ENCODE data around the gene KLRD1. TPM values are rescaled to one million over a fixed set of nuclear protein-coding genes. Genes with fewer than 3 reads are reported as not detected.
"Not testable (repeated sequence)": the region's sequence is repeated elsewhere in the genome, so short reads cannot be mapped to it uniquely, and the experiment has no call there.

KLRD1 gene
- total RNA-seq, 4 donors from 2014 or later: 0.20 to 8.6 (median 2.6) TPM

DNA sequence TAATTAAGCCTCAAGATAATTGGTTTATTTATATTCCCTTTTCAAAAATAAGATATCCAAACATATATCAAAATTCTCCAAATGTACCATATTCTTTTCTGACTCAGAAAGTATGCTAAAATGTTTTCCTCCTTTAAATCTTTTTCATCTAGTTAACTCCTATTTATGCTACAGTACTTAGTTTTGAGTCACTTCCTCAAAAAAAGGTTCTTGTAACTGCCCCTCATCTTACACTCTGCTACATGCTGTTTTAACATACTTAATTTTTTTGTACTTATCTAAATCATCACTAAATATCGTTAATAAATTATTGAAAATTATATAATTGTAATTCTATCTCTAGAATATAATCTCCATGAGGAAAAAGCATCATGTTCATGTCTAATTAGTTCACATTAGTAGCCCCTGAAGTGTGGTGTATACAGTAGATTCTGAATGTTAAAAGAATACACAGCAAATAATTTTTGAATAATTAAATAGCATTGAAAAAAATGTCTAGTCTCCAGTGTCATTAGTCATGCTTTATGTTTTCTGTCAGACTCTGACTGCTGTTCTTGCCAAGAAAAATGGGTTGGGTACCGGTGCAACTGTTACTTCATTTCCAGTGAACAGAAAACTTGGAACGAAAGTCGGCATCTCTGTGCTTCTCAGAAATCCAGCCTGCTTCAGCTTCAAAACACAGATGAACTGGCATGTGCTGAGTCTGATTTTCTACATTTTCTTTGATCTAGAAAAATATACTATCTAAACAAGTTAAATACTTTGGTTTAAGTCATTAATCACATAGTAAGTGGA is 3.5 kb downstream of the KLRD1 start:
- H3K27me3 ChIP-seq: no peaks in the 10 kb centered on the region
- intact Hi-C loops (cut with DNase I; ENCODE audit: low total_unique reads) (no loop called here), in situ Hi-C loops (cut with MboI; ENCODE audit: low pct_ligation_motif_present in 1 of 4, low pct_unique_long_range_greater_than_20kb in 1 of 4, low sequenced_read_pairs in 3 of 4) (loop anchor here in 1 of 4 donors (25.0 kb wide), 1 partner anchor 251 kb away; no protein-coding TSS in a partner anchor)
- H3K9me3 ChIP-seq: no peaks in the 10 kb centered on the region
- 64 to 72% methylated on average over 4 of the region's 4 CpGs for WGBS, 2 donors (ENCODE audit: low coverage in 1 of 2)
- H3K4me1 ChIP-seq: no peaks in the 10 kb centered on the region
- H3K4me3 ChIP-seq: no peak overlapping the region
- TF ChIP-seq CTCF (IDR thresholded peaks at IDR 0.05): no peak
- no peak for TF ChIP-seq EP300 (IDR thresholded peaks at IDR 0.05; ENCODE audit: low read depth)
- no peak for TF ChIP-seq POLR2A (IDR thresholded peaks at IDR 0.05)
- TF ChIP-seq POLR2AphosphoS5 (IDR thresholded peaks at IDR 0.05): no peak
- H3K36me3 ChIP-seq: no peaks in the 10 kb centered on the region
- no peak for DNase-seq
- H3K27ac ChIP-seq: no peak overlapping the region

DNA sequence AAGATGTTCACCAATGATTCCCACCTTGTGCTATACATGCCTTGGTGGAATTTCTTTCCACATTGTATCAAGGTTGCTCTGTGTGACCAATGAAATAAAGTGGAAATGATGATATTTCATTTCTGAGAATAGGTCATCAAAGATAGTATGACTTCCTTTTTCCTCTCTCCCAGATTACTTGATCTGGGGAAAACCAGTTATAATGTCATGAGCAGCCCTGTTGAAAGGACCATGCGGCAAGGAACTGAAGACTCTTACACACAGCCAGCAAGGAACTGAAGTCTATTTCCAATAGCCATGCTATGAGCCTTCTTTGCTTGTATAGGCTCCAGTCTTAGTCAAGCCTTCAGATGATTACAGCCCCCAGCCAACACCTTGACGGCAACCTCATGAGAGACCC is 11.7 kb downstream of the KLRD1 start:
- in situ Hi-C loops (cut with MboI; ENCODE audit: low pct_ligation_motif_present in 1 of 4, low pct_unique_long_range_greater_than_20kb in 1 of 4, low sequenced_read_pairs in 3 of 4): loop anchor here in 1 of 4 donors (25.0 kb wide), 1 partner anchor 243 kb away; no protein-coding TSS in a partner anchor
- 94 to 100% methylated on average over 2 of the region's 2 CpGs for WGBS, 2 donors (ENCODE audit: low coverage in 1 of 2)
- DNase-seq: no peak
- intact Hi-C loops (cut with DNase I; ENCODE audit: low total_unique reads): no loop called here
- TF ChIP-seq POLR2AphosphoS5 (IDR thresholded peaks at IDR 0.05) (no peak), POLR2A (IDR thresholded peaks at IDR 0.05) (no peak), EP300 (IDR thresholded peaks at IDR 0.05; ENCODE audit: low read depth) (no peak), CTCF (IDR thresholded peaks at IDR 0.05) (no peak)
- Histone ChIP-seq H3K36me3 (no peaks in the 10 kb centered on the region), H3K4me3 (no peak overlapping the region), H3K9me3 (no peaks in the 10 kb centered on the region), H3K27me3 (no peaks in the 10 kb centered on the region), H3K4me1 (no peaks in the 10 kb centered on the region), H3K27ac (no peak overlapping the region)

GRCh38 chr12:10320643-10321042 is 13.0 kb downstream of the KLRD1 start:
- no peaks in the 10 kb centered on the region for H3K36me3 ChIP-seq

GRCh38 chr12:10328691-10329090 is 21.0 kb downstream of the KLRD1 start:
- H3K4me3 ChIP-seq; intact Hi-C loops (cut with DNase I; ENCODE audit: low total_unique reads); H3K27me3 ChIP-seq; H3K27ac ChIP-seq; H3K9me3 ChIP-seq; H3K4me1 ChIP-seq; H3K36me3 ChIP-seq; DNase-seq: not testable (repeated sequence)
- WGBS, 2 donors (ENCODE audit: low coverage in 1 of 2): 57 to 58% methylated on average over 2 of the region's 2 CpGs
- in situ Hi-C loops (cut with MboI; ENCODE audit: low pct_ligation_motif_present in 1 of 4, low pct_unique_long_range_greater_than_20kb in 1 of 4, low sequenced_read_pairs in 3 of 4): loop anchor here in 3 of 4 donors (10.0 to 25.0 kb wide), 3 partner anchors 209 to 234 kb away; no protein-coding TSS in a partner anchor

More at GRCh38 chr12:10320643-10321042, 13.0 kb downstream of the KLRD1 start:
- Histone ChIP-seq H3K4me1 (no peaks in the 10 kb centered on the region), H3K4me3 (no peak overlapping the region), H3K9me3 (no peaks in the 10 kb centered on the region), H3K27ac (no peak overlapping the region), H3K27me3 (no peaks in the 10 kb centered on the region)
- intact Hi-C loops (cut with DNase I; ENCODE audit: low total_unique reads) (no loop called here), in situ Hi-C loops (cut with MboI; ENCODE audit: low pct_ligation_motif_present in 1 of 4, low pct_unique_long_range_greater_than_20kb in 1 of 4, low sequenced_read_pairs in 3 of 4) (loop anchor here in 2 of 4 donors (10.0 to 25.0 kb wide), 2 partner anchors 234 to 242 kb away; no protein-coding TSS in a partner anchor)
- no peak for DNase-seq
- 67 to 76% methylated on average over 1 of the region's 1 CpG for WGBS, 2 donors (ENCODE audit: low coverage in 1 of 2)
- TF ChIP-seq POLR2A (IDR thresholded peaks at IDR 0.05) (no peak), EP300 (IDR thresholded peaks at IDR 0.05; ENCODE audit: low read depth) (no peak), POLR2AphosphoS5 (IDR thresholded peaks at IDR 0.05) (no peak), CTCF (IDR thresholded peaks at IDR 0.05) (no peak)

All from transverse colon (tissue), 4 donors.